ENCODE data around the gene HEXA. TPM values are rescaled to one million over a fixed set of nuclear protein-coding genes. Genes with fewer than 3 reads are reported as not detected.

The HEXA gene
- polyA plus RNA-seq, 1 donor (not counting 4 experiments of a cell fraction or from before 2014, with no cell fraction given), result 53.5 TPM

DNA sequence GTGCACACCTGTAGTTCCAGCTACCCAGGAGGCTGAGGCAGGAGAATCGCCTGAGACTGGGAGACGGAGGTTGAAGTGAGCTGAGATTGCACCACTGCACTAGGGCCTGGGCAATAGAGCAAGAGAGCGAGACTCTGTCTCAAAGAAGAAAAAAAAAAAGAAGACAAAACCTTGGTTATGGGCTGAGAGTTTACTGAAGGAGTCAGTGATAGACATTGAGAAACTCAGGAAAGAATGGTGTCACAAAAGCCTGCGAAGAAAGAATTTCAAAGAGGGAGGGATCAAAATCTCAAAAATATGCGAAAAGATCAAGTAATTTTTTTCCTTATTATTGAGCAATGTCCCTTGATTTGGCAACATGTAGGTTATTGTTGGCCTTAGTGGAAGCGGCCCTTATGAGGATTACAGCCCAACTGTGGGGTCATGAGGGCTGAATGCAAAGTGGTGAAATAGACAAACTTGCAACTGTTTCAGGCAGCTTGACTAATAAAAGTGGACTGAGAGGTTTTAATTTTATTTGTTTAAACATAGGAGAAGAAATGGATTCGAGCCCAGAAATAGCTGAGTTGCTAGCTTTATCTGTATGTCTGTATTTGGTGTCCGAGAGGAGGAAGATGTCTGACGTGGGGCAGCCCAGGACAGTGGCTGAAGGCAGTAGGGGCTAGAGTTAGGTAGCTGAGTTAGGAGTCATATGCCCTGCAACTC is 37.0 kb downstream of the HEXA start:
- Histone ChIP-seq H3K36me3 (ENCODE audit: control insufficient read depth in 2 of 2, extremely low read depth in 1 of 2, insufficient read depth in 2 of 2, low read length in 2 of 2) (no peaks in the 10 kb centered on the region), H3K4me2 (ENCODE audit: control insufficient read depth, extremely low read depth, insufficient read depth, low read depth, low read length) (no peak overlapping the region), H3K4me1 (ENCODE audit: control insufficient read depth, extremely low read depth, insufficient read depth, low read length) (no peaks in the 10 kb centered on the region), H4K20me1 (ENCODE audit: control insufficient read depth, extremely low read depth, insufficient read depth, low read length) (no peaks in the 10 kb centered on the region), H3K27ac (ENCODE audit: control insufficient read depth, insufficient read depth, low read length) (no peak overlapping the region), H3K9me1 (ENCODE audit: control insufficient read depth, extremely low read depth, insufficient read depth, low read length) (no peaks in the 10 kb centered on the region), H3K9ac (ENCODE audit: control insufficient read depth, extremely low read depth, insufficient read depth, low read length) (no peak overlapping the region), H3K9me3 (ENCODE audit: control insufficient read depth, low read depth, low read length) (no peaks in the 10 kb centered on the region), H3K4me3 (ENCODE audit: control insufficient read depth in 2 of 3, extremely low read depth in 1 of 3, insufficient read depth in 2 of 3, low read depth in 1 of 3, low read length in 3 of 3) (no peak overlapping the region), H3K79me2 (ENCODE audit: control insufficient read depth, insufficient read depth, low read length) (no peaks in the 10 kb centered on the region), H3K27me3 (ENCODE audit: control insufficient read depth, extremely low read depth, insufficient read depth, low read length) (no peaks in the 10 kb centered on the region), H2AFZ (ENCODE audit: control insufficient read depth, low read length) (no peak overlapping the region)
- no peak for DNase-seq (ENCODE audit: low read depth, low spot score)
- TF ChIP-seq, protein P1, sequence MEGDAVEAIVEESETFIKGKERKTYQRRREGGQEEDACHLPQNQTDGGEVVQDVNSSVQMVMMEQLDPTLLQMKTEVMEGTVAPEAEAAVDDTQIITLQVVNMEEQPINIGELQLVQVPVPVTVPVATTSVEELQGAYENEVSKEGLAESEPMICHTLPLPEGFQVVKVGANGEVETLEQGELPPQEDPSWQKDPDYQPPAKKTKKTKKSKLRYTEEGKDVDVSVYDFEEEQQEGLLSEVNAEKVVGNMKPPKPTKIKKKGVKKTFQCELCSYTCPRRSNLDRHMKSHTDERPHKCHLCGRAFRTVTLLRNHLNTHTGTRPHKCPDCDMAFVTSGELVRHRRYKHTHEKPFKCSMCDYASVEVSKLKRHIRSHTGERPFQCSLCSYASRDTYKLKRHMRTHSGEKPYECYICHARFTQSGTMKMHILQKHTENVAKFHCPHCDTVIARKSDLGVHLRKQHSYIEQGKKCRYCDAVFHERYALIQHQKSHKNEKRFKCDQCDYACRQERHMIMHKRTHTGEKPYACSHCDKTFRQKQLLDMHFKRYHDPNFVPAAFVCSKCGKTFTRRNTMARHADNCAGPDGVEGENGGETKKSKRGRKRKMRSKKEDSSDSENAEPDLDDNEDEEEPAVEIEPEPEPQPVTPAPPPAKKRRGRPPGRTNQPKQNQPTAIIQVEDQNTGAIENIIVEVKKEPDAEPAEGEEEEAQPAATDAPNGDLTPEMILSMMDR (optimal IDR thresholded peaks at IDR 0.05 in 1 of 3, IDR thresholded peaks at IDR 0.05 in 1 of 3, conservative IDR thresholded peaks at IDR 0.05 in 1 of 3; ENCODE audit: extremely low read depth in 1 of 3, insufficient read depth in 2 of 3, low read length in 3 of 3), result no peak
- TF ChIP-seq EZH2 (IDR thresholded peaks at IDR 0.05; ENCODE audit: low read length), result no peak
- no peak for FAIRE-seq
- dilution Hi-C loops (cut with MboI; ENCODE audit: extremely low pct_ligation_motif_present, low sequenced_read_pairs), result no loop called here

DNA sequence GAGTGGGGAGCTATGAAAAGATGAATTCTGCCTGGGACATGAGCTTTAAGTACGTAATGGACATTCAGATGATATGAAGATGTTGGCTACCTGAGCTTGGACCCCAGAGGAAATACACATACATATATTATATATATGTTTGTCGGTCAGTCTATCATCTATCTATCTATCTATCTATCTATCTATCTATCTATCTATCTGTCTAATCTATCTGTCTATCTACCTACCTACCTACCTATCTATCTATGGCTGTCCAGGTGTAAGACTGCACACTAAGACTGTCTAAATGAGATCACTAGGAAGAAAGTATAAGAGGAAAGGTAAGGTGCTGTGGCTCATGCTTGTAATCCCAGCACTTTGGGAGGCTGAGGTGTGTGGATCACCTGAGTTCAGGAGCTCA is 37.7 kb downstream of the HEXA start:
- no peaks in the 10 kb centered on the region for H4K20me1 ChIP-seq (ENCODE audit: control insufficient read depth, extremely low read depth, insufficient read depth, low read length)
- no peak overlapping the region for H3K4me3 ChIP-seq (ENCODE audit: control insufficient read depth in 2 of 3, extremely low read depth in 1 of 3, insufficient read depth in 2 of 3, low read depth in 1 of 3, low read length in 3 of 3)
- TF ChIP-seq, protein P1 (optimal IDR thresholded peaks at IDR 0.05 in 1 of 3, IDR thresholded peaks at IDR 0.05 in 1 of 3, conservative IDR thresholded peaks at IDR 0.05 in 1 of 3; ENCODE audit: extremely low read depth in 1 of 3, insufficient read depth in 2 of 3, low read length in 3 of 3), result no peak
- no peak for TF ChIP-seq EZH2 (IDR thresholded peaks at IDR 0.05; ENCODE audit: low read length)
- H3K9ac ChIP-seq (ENCODE audit: control insufficient read depth, extremely low read depth, insufficient read depth, low read length), result no peak overlapping the region
- no peaks in the 10 kb centered on the region for H3K79me2 ChIP-seq (ENCODE audit: control insufficient read depth, insufficient read depth, low read length)
- FAIRE-seq, result no peak
- no peak overlapping the region for H3K4me2 ChIP-seq (ENCODE audit: control insufficient read depth, extremely low read depth, insufficient read depth, low read depth, low read length)
- H3K27ac ChIP-seq (ENCODE audit: control insufficient read depth, insufficient read depth, low read length), result no peak overlapping the region
- dilution Hi-C loops (cut with MboI; ENCODE audit: extremely low pct_ligation_motif_present, low sequenced_read_pairs), result no loop called here
- H2AFZ ChIP-seq (ENCODE audit: control insufficient read depth, low read length), result no peak overlapping the region
- H3K36me3 ChIP-seq (ENCODE audit: control insufficient read depth in 2 of 2, extremely low read depth in 1 of 2, insufficient read depth in 2 of 2, low read length in 2 of 2), result no peaks in the 10 kb centered on the region
- H3K4me1 ChIP-seq (ENCODE audit: control insufficient read depth, extremely low read depth, insufficient read depth, low read length), result no peaks in the 10 kb centered on the region
- H3K27me3 ChIP-seq (ENCODE audit: control insufficient read depth, extremely low read depth, insufficient read depth, low read length), result no peaks in the 10 kb centered on the region
- DNase-seq (ENCODE audit: low read depth, low spot score), result no peak
- H3K9me1 ChIP-seq (ENCODE audit: control insufficient read depth, extremely low read depth, insufficient read depth, low read length), result no peaks in the 10 kb centered on the region
- H3K9me3 ChIP-seq (ENCODE audit: control insufficient read depth, low read depth, low read length), result no peaks in the 10 kb centered on the region

Measured in keratinocyte (primary cell).